Measurements from ENCODE around the gene SDC1.

Gene SDC1

GRCh38 chr2:20182241-20182931, 42.5 kb downstream of the SDC1 start:
- DNase-seq = no peak

- no peak for DNase-seq
Measured at GRCh38 chr2:20181761-20182160, 43.2 kb downstream of the SDC1 start.

GRCh38 chr2:20180676-20181648, 44.0 kb downstream of the SDC1 start:
- no peak for DNase-seq

- DNase-seq = no peak
Measured at GRCh38 chr2:20179755-20180594, 45.0 kb downstream of the SDC1 start.

- DNase-seq = no peak
Measured at GRCh38 chr2:20179466-20179754, 45.5 kb downstream of the SDC1 start.

- no peak for DNase-seq
Measured at GRCh38 chr2:20178666-20179465, 46.1 kb downstream of the SDC1 start.

- no peak for DNase-seq
Measured at GRCh38 chr2:20178249-20178607, 46.7 kb downstream of the SDC1 start.

GRCh38 chr2:20177556-20178248, 47.2 kb downstream of the SDC1 start:
- DNase-seq = no peak

GRCh38 chr2:20176760-20177159, 48.2 kb downstream of the SDC1 start:
- DNase-seq = no peak

- no peak for DNase-seq
Measured at GRCh38 chr2:20175931-20176330, 49.0 kb downstream of the SDC1 start.

- no peak for DNase-seq
Measured at GRCh38 chr2:20175267-20175666, 49.7 kb downstream of the SDC1 start.

GRCh38 chr2:20174410-20174809, 50.5 kb downstream of the SDC1 start:
- DNase-seq = no peak

GRCh38 chr2:20173496-20174402, 51.2 kb downstream of the SDC1 start:
- DNase-seq = no peak

GRCh38 chr2:20173064-20173463, 51.9 kb downstream of the SDC1 start:
- no peak for DNase-seq

GRCh38 chr2:20172273-20173055, 52.5 kb downstream of the SDC1 start:
- DNase-seq = no peak

GRCh38 chr2:20171445-20171977, 53.4 kb downstream of the SDC1 start:
- DNase-seq = no peak

- no peak for DNase-seq
Measured at GRCh38 chr2:20170704-20171250, 54.2 kb downstream of the SDC1 start.

GRCh38 chr2:20169796-20170703, 54.9 kb downstream of the SDC1 start:
- DNase-seq = no peak
